K562 (cell line): ENCODE results near the gene TPM4. TPM values are rescaled to one million over a fixed set of nuclear protein-coding genes. Genes with fewer than 3 reads are reported as not detected.
A peak's percentile ranks its signal among the peaks of the same experiment; 100 is the strongest.

Experiments used
- ARID3A ChIP-seq: IDR thresholded peaks from 2 replicates; pipeline ENCODE4 v1.6.1; 2012; ENCODE audit warnings: low read depth, low read length, improper control_type of control experiment, borderline replicate concordance
- ARID3B ChIP-seq: fragments of 250-450 bp; sonication (Bioruptor Pico); IDR thresholded peaks from 2 replicates; pipeline ENCODE4 v1.4.0; 2020; ENCODE audit warnings: borderline replicate concordance
- BRCA1 ChIP-seq, 2 experiments: fragments of 450-650 bp in 1 of 2; sonication (generic) in 1 of 2; formaldehyde crosslinking in 1 of 2; IDR thresholded peaks; 2 replicates each; pipeline versions ENCODE4 v1.5.0 to v1.6.1; 2017 to 2020; ENCODE audit warnings: mild to moderate bottlenecking in 1 of 2, missing genetic modification reagents in 1 of 2
- CBFA2T2 ChIP-seq: fragments of 450-650 bp; conservative IDR thresholded peaks from 2 replicates; pipeline ENCODE4 v1.6.1; 2017; ENCODE audit warnings: mild to moderate bottlenecking
- CREB3 ChIP-seq: fragments of 450-650 bp; conservative IDR thresholded peaks from 2 replicates; pipeline ENCODE4 v1.6.1; 2016; ENCODE audit warnings: missing genetic modification characterization, low read depth, mild to moderate bottlenecking, missing compliant biosample characterization, moderate library complexity
- GTF3C2 ChIP-seq: IDR thresholded peaks from 3 replicates; pipeline ENCODE4 v1.6.1; 2011; ENCODE audit warnings: borderline replicate concordance, mild to moderate bottlenecking, moderate library complexity; ENCODE audit not compliant: insufficient read length; ENCODE audit errors: extremely low read depth
- NCOA4 ChIP-seq: fragments of 450-650 bp; IDR thresholded peaks from 2 replicates; pipeline ENCODE4 v1.6.1; 2018; ENCODE audit warnings: mild to moderate bottlenecking; ENCODE audit not compliant: partially characterized antibody
- POLR3G ChIP-seq: IDR thresholded peaks from 2 replicates; pipeline ENCODE4 v1.6.1; 2011; ENCODE audit not compliant: insufficient read length, insufficient replicate concordance; ENCODE audit errors: extremely low read depth
- PURB ChIP-seq: sonication (generic); formaldehyde crosslinking; IDR thresholded peaks from 2 replicates; pipeline ENCODE4 v1.9.0; 2021; ENCODE audit warnings: low read depth, mild to moderate bottlenecking, missing genetic modification reagents
- TFAM ChIP-seq: fragments of 250-450 bp; sonication (Bioruptor Pico); conservative IDR thresholded peaks from 2 replicates; pipeline ENCODE4 v1.5.0; 2021; ENCODE audit warnings: mild to moderate bottlenecking, moderate library complexity
- ZBTB43 ChIP-seq: sonication (generic); formaldehyde crosslinking; IDR thresholded peaks from 2 replicates; pipeline ENCODE4 v1.8.0; 2023; ENCODE audit warnings: mild to moderate bottlenecking, missing genetic modification reagents
- ZNF277 ChIP-seq: fragments of 250-450 bp; sonication (Bioruptor Pico); IDR thresholded peaks from 2 replicates; pipeline ENCODE4 v1.8.0; 2022; ENCODE audit warnings: inconsistent platforms, mild to moderate bottlenecking, moderate library complexity, borderline replicate concordance
- ZNF707 ChIP-seq: fragments of 250-450 bp; sonication (Bioruptor Pico); conservative IDR thresholded peaks from 2 replicates; pipeline ENCODE4 v1.8.0; 2022; ENCODE audit warnings: inconsistent platforms, mild to moderate bottlenecking, moderate library complexity
- ZNF77 ChIP-seq: fragments of 250-450 bp; sonication (Bioruptor Pico); IDR thresholded peaks from 2 replicates; pipeline ENCODE4 v1.5.0; 2020
- ZSCAN32 ChIP-seq: fragments of 450-650 bp; formaldehyde crosslinking; IDR thresholded peaks from 2 replicates; pipeline ENCODE4 v1.4.0; 2020; ENCODE audit warnings: mild to moderate bottlenecking, moderate library complexity
- polyA plus RNA-seq, 8 experiments: library from polyadenylated mRNA; depleted of rRNA in 4 of 8; stranded (reverse) in 5 of 8; unstranded in 3 of 8; fragments of >200 nt; fragmentation: Nextera tagmentation in 2 of 8; fragmentation: Illumina TruSeq in 1 of 8; extraction: Ambion mirVana in 2 of 8; extraction: Trizol in 1 of 8; gene quantifications; 2 replicates each; pipeline versions ENCODE4 v1.2.1 to v1.2.3, GENCODE V29; 2011 to 2014; ENCODE audit warnings: inconsistent platforms in 1 of 8, missing spikeins in 1 of 8
- total RNA-seq, 7 experiments: library from RNA; depleted of rRNA in 6 of 7; stranded (reverse); fragments of >200 nt in 6 of 7; fragmentation: Illumina TruSeq in 2 of 7; extraction: Trizol in 2 of 7; gene quantifications; 2 replicates each; pipeline versions ENCODE4 v1.2.1 to v1.2.3, GENCODE V29; 2011 to 2021; ENCODE audit warnings: low replicate concordance in 1 of 7

TPM4 gene
- total and polyA plus RNA-seq, 9 of the 15 experiments (the other 6 are each of a cell fraction or from before 2014, with no cell fraction given) = 28.1 to 111 (median 77.4) TPM

- TF ChIP-seq ARID3A (peak; percentile 25; the same call in 1 of the 2 replicates), ZNF77 (no peak), CREB3 (tag) (no peak), BRCA1 (IDR thresholded peaks at IDR 0.05) (no peak), BRCA1 (CRISPR knock-in tag; IDR thresholded peaks at IDR 0.05) (no peak), NCOA4 (peak; percentile 28), TFAM (CRISPR knock-in tag) (no peak), GTF3C2 (no peak), ZNF277 (CRISPR knock-in tag) (no peak), ZNF707 (CRISPR knock-in tag) (no peak), ARID3B (CRISPR knock-in tag) (no peak), ZBTB43 (CRISPR knock-in tag) (no peak), ZSCAN32 (CRISPR knock-in tag) (no peak), POLR3G (no peak), CBFA2T2 (peak; percentile 95), PURB (CRISPR knock-in tag) (no peak)
Measured at GRCh38 chr19:16078759-16079707, 2.7 kb downstream of the TPM4 start (continued).
